ENCODE data around the gene NOTCH3.

NOTCH3 gene

GRCh38 chr19:15195371-15196334 lies 5.1 kb downstream of the NOTCH3 start:
- no peak for DNase-seq (ENCODE audit: low read depth)

- no peak for DNase-seq (ENCODE audit: low read depth)
Observed at GRCh38 chr19:15194938-15195337, 5.9 kb downstream of the NOTCH3 start.

GRCh38 chr19:15191982-15192381 lies 8.8 kb downstream of the NOTCH3 start:
- DNase-seq (ENCODE audit: low read depth), result no peak

GRCh38 chr19:15191514-15191913 lies 9.3 kb downstream of the NOTCH3 start:
- no peak for DNase-seq (ENCODE audit: low read depth)

- DNase-seq (ENCODE audit: low read depth), result no peak
Observed at GRCh38 chr19:15188851-15189250, 11.9 kb downstream of the NOTCH3 start.

- no peak for DNase-seq (ENCODE audit: low read depth)
Observed at GRCh38 chr19:15187026-15188007, 13.5 kb downstream of the NOTCH3 start.

- no peak for DNase-seq (ENCODE audit: low read depth)
Observed at GRCh38 chr19:15185188-15185587, 15.6 kb downstream of the NOTCH3 start.

- no peak for DNase-seq (ENCODE audit: low read depth)
Observed at GRCh38 chr19:15184776-15185175, 16.0 kb downstream of the NOTCH3 start.

GRCh38 chr19:15181394-15181793 lies 19.4 kb downstream of the NOTCH3 start:
- DNase-seq (ENCODE audit: low read depth), result no peak

GRCh38 chr19:15180451-15181390 lies 20.1 kb downstream of the NOTCH3 start:
- no peak for DNase-seq (ENCODE audit: low read depth)

GRCh38 chr19:15178629-15179308 lies 22.0 kb downstream of the NOTCH3 start:
- DNase-seq (ENCODE audit: low read depth), result no peak

- no peak for DNase-seq (ENCODE audit: low read depth)
Observed at GRCh38 chr19:15177269-15178116, 23.3 kb downstream of the NOTCH3 start.

- DNase-seq (ENCODE audit: low read depth), result no peak
Observed at GRCh38 chr19:15175609-15176008, 25.2 kb downstream of the NOTCH3 start.

GRCh38 chr19:15173746-15174404 lies 26.9 kb downstream of the NOTCH3 start:
- no peak for DNase-seq (ENCODE audit: low read depth)

- DNase-seq (ENCODE audit: low read depth), result no peak
Observed at GRCh38 chr19:15170345-15170744, 30.4 kb downstream of the NOTCH3 start.

- no peak for DNase-seq (ENCODE audit: low read depth)
Observed at GRCh38 chr19:15169541-15170285, 31.1 kb downstream of the NOTCH3 start.

GRCh38 chr19:15166700-15167099 lies 34.1 kb downstream of the NOTCH3 start:
- DNase-seq (ENCODE audit: low read depth), result no peak

Data from GM04503 (cell line).